Measurements from ENCODE around the gene IQCM.

- TF ChIP-seq POLR2A (IDR thresholded peaks at IDR 0.05; ENCODE audit: low read depth, low read length): no peak
- no peak for TF ChIP-seq TAF1 (IDR thresholded peaks at IDR 0.05; ENCODE audit: borderline replicate concordance, low read depth, low read length)
Observed at GRCh38 chr4:149702414-149703293, 113.0 kb downstream of the IQCM start.
